Naive thymus-derived CD4-positive, alpha-beta T cell (primary cell): Measurements from ENCODE around the gene GNA14. TPM values are rescaled to one million over a fixed set of nuclear protein-coding genes. Genes with fewer than 3 reads are reported as not detected.
"Not testable (repeated sequence)": the region's sequence is repeated elsewhere in the genome, so short reads cannot be mapped to it uniquely, and the experiment has no call there.

Experiments
- ATAC-seq: fragments of 150-1000 bp; cut with Tn5 transposase; 2 replicates; pipeline ENCODE4 v1.10.0; 2021; ENCODE audit warnings: mild to moderate bottlenecking, moderate library complexity
- CTCF ChIA-PET: fragments of 350-600 bp; sonication (Branson Sonifier 250); formaldehyde crosslinking; loops from one replicate; lab custom pipeline; 2021; ENCODE audit warnings: antibody characterized with exemption; lab: Charles Lee
- POLR2A ChIA-PET: fragments of 350-600 bp; sonication (Branson Sonifier 250); formaldehyde crosslinking; loops from one replicate; lab custom pipeline; 2021; ENCODE audit warnings: antibody characterized with exemption, inconsistent platforms; lab: Charles Lee
- DNase-seq, 9 donors: peaks; one replicate each; pipeline versions ENCODE4 v3.0.0 to v3.0.0-alpha.2; 2020 to 2022; ENCODE audit warnings: mixed read lengths in 1 of 9
- H3K27ac ChIP-seq: one replicate; pipeline ENCODE4 v1.7.0; 2013; ENCODE audit warnings: mild to moderate bottlenecking, low read depth, low read length, moderate library complexity
- H3K27me3 ChIP-seq, 2 donors: one replicate each; pipeline ENCODE4 v1.7.0; 2013; ENCODE audit warnings: low read length in 2 of 2, mild to moderate bottlenecking in 2 of 2, moderate library complexity in 2 of 2; ENCODE audit not compliant: control insufficient read depth in 2 of 2, insufficient read depth in 2 of 2
- H3K36me3 ChIP-seq, 3 experiments: 1 replicate in 2 of 3; 2 replicates in 1 of 3; pipeline ENCODE4 v1.7.0; 2013; ENCODE audit warnings: low read length in 3 of 3, mild to moderate bottlenecking in 3 of 3, moderate library complexity in 1 of 3; ENCODE audit not compliant: insufficient read depth in 3 of 3, control insufficient read depth in 2 of 3
- H3K4me1 ChIP-seq, 2 donors: one replicate each; pipeline ENCODE4 v1.7.0; 2013; ENCODE audit warnings: low read length in 2 of 2, mild to moderate bottlenecking in 2 of 2, moderate library complexity in 1 of 2; ENCODE audit not compliant: control insufficient read depth in 2 of 2, insufficient read depth in 2 of 2
- H3K4me3 ChIP-seq: 2 replicates; pipeline ENCODE4 v1.7.0; 2013; ENCODE audit warnings: mild to moderate bottlenecking, low read length
- H3K9me3 ChIP-seq, 3 experiments: 1 replicate in 2 of 3; 2 replicates in 1 of 3; pipeline ENCODE4 v1.7.0; 2013; ENCODE audit warnings: low read length in 3 of 3; ENCODE audit not compliant: control insufficient read depth in 2 of 3
- H3K27ac Mint-ChIP-seq, 9 donors: one replicate each; pipeline ENCODE4 v1.8.0; 2020 to 2022; ENCODE audit warnings: mixed read lengths in 9 of 9, mild to moderate bottlenecking in 8 of 9, moderate library complexity in 5 of 9, inconsistent platforms in 2 of 9
- H3K27me3 Mint-ChIP-seq, 5 donors: one replicate each; pipeline ENCODE4 v1.8.0; 2021 to 2022; ENCODE audit warnings: mixed read lengths in 5 of 5, mild to moderate bottlenecking in 1 of 5
- H3K36me3 Mint-ChIP-seq, 5 donors: one replicate each; pipeline ENCODE4 v1.8.0; 2020 to 2022; ENCODE audit warnings: mixed read lengths in 5 of 5, mild to moderate bottlenecking in 3 of 5, inconsistent platforms in 1 of 5
- H3K4me1 Mint-ChIP-seq, 7 donors: one replicate each; pipeline ENCODE4 v1.8.0; 2020 to 2022; ENCODE audit warnings: mixed read lengths in 7 of 7, mild to moderate bottlenecking in 3 of 7, inconsistent platforms in 1 of 7
- H3K4me3 Mint-ChIP-seq, 10 donors: one replicate each; pipeline ENCODE4 v1.8.0; 2020 to 2022; ENCODE audit warnings: mild to moderate bottlenecking in 10 of 10, mixed read lengths in 10 of 10, moderate library complexity in 6 of 10, inconsistent platforms in 2 of 10
- H3K9me3 Mint-ChIP-seq, 11 donors: one replicate each; pipeline ENCODE4 v1.8.0; 2020 to 2022; ENCODE audit warnings: mixed read lengths in 11 of 11, mild to moderate bottlenecking in 4 of 11, inconsistent platforms in 1 of 11, moderate library complexity in 1 of 11
- intact Hi-C, 2 donors: fragments of 100-400 bp; cut with micrococcal nuclease; formaldehyde crosslinking; loops; one replicate each; pipeline ENCODE4 v1.15.1; 2023
- polyA plus RNA-seq, 2 donors: library from polyadenylated mRNA; unstranded; fragments of 300-500 nt; fragmentation: Illumina TruSeq; gene quantifications; one replicate each; pipeline ENCODE4 v1.2.3, GENCODE V29; 2021
- total RNA-seq, 6 experiments: library from RNA in 5 of 6; stranded (reverse) in 5 of 6; gene quantifications; 1 replicate in 5 of 6; 2 replicates in 1 of 6; pipeline ENCODE4 v1.2.3 and lab custom pipeline; 2021 to 2026

The GNA14 gene
- total and polyA plus RNA-seq, 7 experiments from 2014 or later, result 0.34 TPM; not detected in 6

DNA sequence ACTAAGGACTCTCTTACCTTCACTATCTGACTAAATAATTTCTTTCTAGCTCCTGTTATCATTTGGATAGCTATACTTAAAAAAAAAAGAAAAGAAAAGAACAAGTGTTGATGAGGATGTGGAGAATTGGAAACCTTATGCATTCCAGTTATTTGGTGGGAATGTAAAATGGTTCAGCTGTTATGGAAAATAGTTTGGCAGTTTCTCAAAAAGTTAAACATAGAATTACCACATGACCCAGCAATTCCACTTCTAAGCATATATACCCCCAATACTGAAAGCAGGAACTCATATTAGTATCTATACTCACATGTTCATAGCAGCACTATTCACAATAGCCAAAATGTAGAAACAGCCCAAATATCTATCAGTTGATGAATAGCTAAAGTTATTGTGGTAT lies 61.1 kb downstream of the GNA14 start:
- intact Hi-C loops, result loop anchor here in 1 of 2 donors (5.0 kb wide), 1 partner anchor 820 kb away; no protein-coding TSS in a partner anchor
- DNase-seq, result no peak
- H3K4me3 Mint-ChIP-seq, result no peak overlapping the region
- CTCF ChIA-PET, result no interaction called here
- POLR2A ChIA-PET, result no interaction called here
- ATAC-seq, result no peak
- H3K27ac Mint-ChIP-seq, result no peak overlapping the region
- no peaks in the 10 kb centered on the region for H3K36me3 ChIP-seq
- H3K9me3 ChIP-seq, result no peaks in the 10 kb centered on the region
- H3K4me3 ChIP-seq, result no peak overlapping the region
- H3K27ac ChIP-seq, result no peak overlapping the region
- H3K4me1 Mint-ChIP-seq, result peaks cover 0 to 4% (median 2%) of the 10 kb centered on the region in 7 donors
- no peaks in the 10 kb centered on the region for H3K9me3 Mint-ChIP-seq
- H3K36me3 Mint-ChIP-seq, result no peaks in the 10 kb centered on the region
- no peaks in the 10 kb centered on the region for H3K4me1 ChIP-seq
- peaks cover 5 to 16% (median 13%) of the 10 kb centered on the region in 5 donors for H3K27me3 Mint-ChIP-seq
- no peaks in the 10 kb centered on the region for H3K27me3 ChIP-seq

GRCh38 chr9:77586591-77586990 lies 61.5 kb downstream of the GNA14 start:
- no peaks in the 10 kb centered on the region for H3K9me3 Mint-ChIP-seq
- H3K9me3 ChIP-seq, result no peaks in the 10 kb centered on the region
- no peaks in the 10 kb centered on the region for H3K27me3 ChIP-seq
- DNase-seq, result no peak
- H3K36me3 ChIP-seq, result no peaks in the 10 kb centered on the region
- CTCF ChIA-PET, result interaction anchor here (0.6 kb wide), 1 partner anchor 9 kb away, joined by 3 read pairs; no protein-coding TSS in a partner anchor
- peaks cover 0 to 4% (median 2%) of the 10 kb centered on the region in 7 donors for H3K4me1 Mint-ChIP-seq
- H3K4me3 Mint-ChIP-seq, result no peak overlapping the region
- POLR2A ChIA-PET, result no interaction called here
- no peaks in the 10 kb centered on the region for H3K4me1 ChIP-seq
- no peak overlapping the region for H3K27ac Mint-ChIP-seq
- intact Hi-C loops, result loop anchor here in 1 of 2 donors (5.0 kb wide), 1 partner anchor 821 kb away; no protein-coding TSS in a partner anchor
- peaks cover 5 to 18% (median 13%) of the 10 kb centered on the region in 5 donors for H3K27me3 Mint-ChIP-seq
- no peak overlapping the region for H3K4me3 ChIP-seq
- no peaks in the 10 kb centered on the region for H3K36me3 Mint-ChIP-seq
- ATAC-seq, result no peak
- H3K27ac ChIP-seq, result no peak overlapping the region

GRCh38 chr9:77585335-77585786 lies 62.8 kb downstream of the GNA14 start:
- CTCF ChIA-PET, result no interaction called here
- POLR2A ChIA-PET, result no interaction called here
- no peak overlapping the region for H3K4me3 Mint-ChIP-seq

DNA sequence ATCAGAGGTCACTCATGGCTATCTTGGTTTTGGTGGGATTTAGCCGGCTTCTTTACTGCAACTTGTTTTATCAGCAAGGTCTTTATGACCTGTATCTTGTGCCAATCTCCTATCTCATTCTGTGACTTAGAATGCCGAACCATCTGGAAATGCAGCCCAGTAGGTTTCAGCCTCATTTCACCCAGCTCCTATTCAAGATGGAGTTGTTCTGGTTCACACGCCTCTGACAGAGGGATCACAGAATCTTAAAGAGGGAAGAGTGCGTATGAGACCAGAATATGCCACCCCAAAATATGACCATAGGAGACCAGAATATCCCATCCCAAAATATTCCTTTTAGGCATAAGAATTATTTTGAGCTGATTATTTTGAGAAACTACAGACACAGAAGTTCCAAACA lies 63.2 kb downstream of the GNA14 start:
- H3K36me3 ChIP-seq, H3K4me3 ChIP-seq, H3K9me3 Mint-ChIP-seq, H3K27ac Mint-ChIP-seq, H3K9me3 ChIP-seq, H3K4me1 ChIP-seq, H3K4me1 Mint-ChIP-seq, H3K4me3 Mint-ChIP-seq, POLR2A ChIA-PET, H3K27me3 ChIP-seq, H3K27ac ChIP-seq, H3K36me3 Mint-ChIP-seq, CTCF ChIA-PET, ATAC-seq, DNase-seq: not testable (repeated sequence)
- intact Hi-C loops, result loop anchor here in 1 of 2 donors (5.0 kb wide), 1 partner anchor 822 kb away; no protein-coding TSS in a partner anchor
- peaks cover 5 to 19% (median 17%) of the 10 kb centered on the region in 5 donors for H3K27me3 Mint-ChIP-seq

More at GRCh38 chr9:77585335-77585786, 62.8 kb downstream of the GNA14 start:
- Histone ChIP-seq H3K27me3 (no peaks in the 10 kb centered on the region), H3K4me3 (no peak overlapping the region), H3K27ac (no peak overlapping the region), H3K9me3 (no peaks in the 10 kb centered on the region), H3K36me3 (no peaks in the 10 kb centered on the region), H3K4me1 (no peaks in the 10 kb centered on the region)
- Mint-ChIP-seq H3K27me3 (peaks cover 5 to 20% (median 17%) of the 10 kb centered on the region in 5 donors), H3K9me3 (no peaks in the 10 kb centered on the region), H3K36me3 (no peaks in the 10 kb centered on the region), H3K4me1 (peaks cover 0 to 4% (median 2%) of the 10 kb centered on the region in 7 donors), H3K27ac (no peak overlapping the region)
- ATAC-seq, result no peak
- no peak for DNase-seq
- intact Hi-C loops, result loop anchor here in 1 of 2 donors (5.0 kb wide), 1 partner anchor 822 kb away; no protein-coding TSS in a partner anchor

GRCh38 chr9:77582961-77583576 lies 65.1 kb downstream of the GNA14 start:
- Mint-ChIP-seq H3K4me3 (no peak overlapping the region), H3K27ac (no peak overlapping the region), H3K36me3 (no peaks in the 10 kb centered on the region), H3K9me3 (no peaks in the 10 kb centered on the region), H3K4me1 (peaks cover 0 to 3% (median 0%) of the 10 kb centered on the region in 7 donors), H3K27me3 (peaks cover 5 to 24% (median 17%) of the 10 kb centered on the region in 5 donors)
- CTCF ChIA-PET, result no interaction called here
- Histone ChIP-seq H3K27ac (no peak overlapping the region), H3K4me3 (no peak overlapping the region), H3K36me3 (no peaks in the 10 kb centered on the region), H3K4me1 (no peaks in the 10 kb centered on the region), H3K27me3 (no peaks in the 10 kb centered on the region), H3K9me3 (no peaks in the 10 kb centered on the region)
- POLR2A ChIA-PET, result no interaction called here
- DNase-seq (no peak), ATAC-seq (no peak)
- intact Hi-C loops, result no loop called here

- intact Hi-C loops, result no loop called here
- Histone ChIP-seq H3K9me3 (no peaks in the 10 kb centered on the region), H3K27ac (no peak overlapping the region), H3K27me3 (no peaks in the 10 kb centered on the region), H3K4me1 (no peaks in the 10 kb centered on the region), H3K4me3 (no peak overlapping the region), H3K36me3 (no peaks in the 10 kb centered on the region)
- ChIA-PET POLR2A (no interaction called here), CTCF (no interaction called here)
- Mint-ChIP-seq H3K4me3 (no peak overlapping the region), H3K4me1 (peaks cover 0 to 3% (median 0%) of the 10 kb centered on the region in 7 donors), H3K27me3 (peaks cover 5 to 28% (median 15%) of the 10 kb centered on the region in 5 donors), H3K27ac (no peak overlapping the region), H3K36me3 (no peaks in the 10 kb centered on the region), H3K9me3 (peaks cover 0 to 2% (median 0%) of the 10 kb centered on the region in 11 donors)
- ATAC-seq (peak; percentile 34), DNase-seq (no peak)
Observed at GRCh38 chr9:77582525-77582924, 65.6 kb downstream of the GNA14 start.

DNA sequence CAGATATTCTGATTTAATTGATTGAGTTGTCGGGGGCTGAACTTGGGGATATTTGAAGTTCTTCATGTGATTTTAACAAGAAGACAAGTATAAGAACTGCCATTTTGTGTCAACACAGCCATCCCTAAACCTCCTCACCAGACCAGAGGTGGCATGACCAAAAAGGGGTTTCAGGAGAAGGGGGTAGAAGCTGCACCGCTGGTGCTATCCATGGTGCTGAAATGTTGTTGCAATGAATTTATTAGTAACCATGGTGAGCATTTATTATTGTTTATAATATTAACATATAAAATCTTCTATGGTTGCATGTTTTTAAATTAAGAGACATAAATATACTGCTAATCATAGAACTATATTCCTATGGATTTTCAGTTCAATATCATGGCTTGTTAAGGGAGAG lies 72.3 kb downstream of the GNA14 start:
- ATAC-seq, result no peak
- intact Hi-C loops, result no loop called here
- POLR2A ChIA-PET, result no interaction called here
- Mint-ChIP-seq H3K27ac (no peak overlapping the region), H3K4me3 (no peak overlapping the region), H3K4me1 (no peaks in the 10 kb centered on the region), H3K9me3 (peaks cover 0 to 2% (median 0%) of the 10 kb centered on the region in 11 donors), H3K36me3 (no peaks in the 10 kb centered on the region), H3K27me3 (peaks cover 2 to 18% (median 15%) of the 10 kb centered on the region in 5 donors)
- DNase-seq, result peak in 4 of 9 donors; percentile 0 to 10 (median 6)
- no peak overlapping the region for H3K4me3 ChIP-seq
- no peaks in the 10 kb centered on the region for H3K9me3 ChIP-seq
- no peak overlapping the region for H3K27ac ChIP-seq
- no peaks in the 10 kb centered on the region for H3K27me3 ChIP-seq
- CTCF ChIA-PET, result no interaction called here
- H3K4me1 ChIP-seq, result no peaks in the 10 kb centered on the region
- H3K36me3 ChIP-seq, result no peaks in the 10 kb centered on the region
